Kidney epithelial cell (primary cell): Measurements from ENCODE around the gene PALS1. TPM values are rescaled to one million over a fixed set of nuclear protein-coding genes. Genes with fewer than 3 reads are reported as not detected.

Source experiments
- DNase-seq: peaks from one replicate; pipeline ENCODE4 v3.0.0-alpha.2; 2010; ENCODE audit warnings: low read depth
- H3K27me3 ChIP-seq: 2 replicates; pipeline ENCODE4 v1.6.0; 2011; ENCODE audit warnings: low read length; ENCODE audit not compliant: control insufficient read depth, insufficient read depth
- H3K36me3 ChIP-seq: 2 replicates; pipeline ENCODE4 v1.5.1; 2011; ENCODE audit warnings: low read length; ENCODE audit not compliant: control insufficient read depth, insufficient read depth
- H3K4me3 ChIP-seq: 2 replicates; pipeline ENCODE4 v1.5.1; 2011; ENCODE audit warnings: low read depth, mild to moderate bottlenecking, control low read depth, low read length
- CTCF ChIP-seq: IDR thresholded peaks from 2 replicates; pipeline ENCODE4 v1.5.1; 2011; ENCODE audit warnings: mild to moderate bottlenecking, moderate library complexity, low read length, control low read depth, inconsistent platforms; ENCODE audit not compliant: insufficient read depth, poor library complexity, severe bottlenecking
- total RNA-seq: library from RNA; depleted of rRNA; stranded (reverse); fragments of >200 nt; gene quantifications from 2 replicates; pipeline ENCODE4 v1.2.3, GENCODE V29; 2015

Gene PALS1
- total RNA-seq, 1 donor from 2014 or later = 16.2 TPM

- no peak overlapping the region for H3K4me3 ChIP-seq
- no peak for TF ChIP-seq CTCF
- no peaks in the 10 kb centered on the region for H3K27me3 ChIP-seq
- DNase-seq = no peak
- H3K36me3 ChIP-seq = no peaks in the 10 kb centered on the region
These were observed 33.4 kb upstream of the PALS1 start for GRCh38 chr14:67207810-67208209.

GRCh38 chr14:67218126-67218525 is 23.1 kb upstream of the PALS1 start:
- no peaks in the 10 kb centered on the region for H3K36me3 ChIP-seq
- no peaks in the 10 kb centered on the region for H3K27me3 ChIP-seq
- TF ChIP-seq CTCF = no peak
- H3K4me3 ChIP-seq = no peak overlapping the region
- DNase-seq = no peak

GRCh38 chr14:67221248-67221981 is 19.8 kb upstream of the PALS1 start:
- H3K4me3 ChIP-seq = no peak overlapping the region
- DNase-seq = no peak
- TF ChIP-seq CTCF = no peak

GRCh38 chr14:67221982-67222328 is 19.3 kb upstream of the PALS1 start:
- Histone ChIP-seq H3K27me3 (no peaks in the 10 kb centered on the region), H3K4me3 (no peak overlapping the region), H3K36me3 (no peaks in the 10 kb centered on the region)
- DNase-seq = no peak
- TF ChIP-seq CTCF = no peak

More at GRCh38 chr14:67221248-67221981, 19.8 kb upstream of the PALS1 start:
- Histone ChIP-seq H3K36me3 (no peaks in the 10 kb centered on the region), H3K27me3 (no peaks in the 10 kb centered on the region)

- H3K4me3 ChIP-seq = no peak overlapping the region
- DNase-seq = no peak
- no peaks in the 10 kb centered on the region for H3K27me3 ChIP-seq
- no peak for TF ChIP-seq CTCF
- no peaks in the 10 kb centered on the region for H3K36me3 ChIP-seq
These were observed 15.7 kb upstream of the PALS1 start for GRCh38 chr14:67225523-67225922.
